A673 (cell line): ENCODE data around the gene ZNF398.
"Not testable (repeated sequence)": the region's sequence is repeated elsewhere in the genome, so short reads cannot be mapped to it uniquely, and the experiment has no call there.

Experiments
- EZH2 ChIP-seq: fragments of 200-600 bp; sonication (generic); IDR thresholded peaks from 2 replicates; pipeline ENCODE4 v1.6.1; 2017; ENCODE audit warnings: borderline replicate concordance, low read depth, mild to moderate bottlenecking, mixed read lengths, antibody characterized with exemption, low read length; ENCODE audit not compliant: poor library complexity, severe bottlenecking
- TF ChIP-seq, protein P1 (sequence below): fragments of 300-800, 200-600 bp; sonication (generic); conservative IDR thresholded peaks from 2 replicates; pipeline ENCODE4 v1.5.1; 2017; ENCODE audit warnings: low read depth, mild to moderate bottlenecking, antibody characterized with exemption, low read length, moderate library complexity, mixed read lengths

DNA sequence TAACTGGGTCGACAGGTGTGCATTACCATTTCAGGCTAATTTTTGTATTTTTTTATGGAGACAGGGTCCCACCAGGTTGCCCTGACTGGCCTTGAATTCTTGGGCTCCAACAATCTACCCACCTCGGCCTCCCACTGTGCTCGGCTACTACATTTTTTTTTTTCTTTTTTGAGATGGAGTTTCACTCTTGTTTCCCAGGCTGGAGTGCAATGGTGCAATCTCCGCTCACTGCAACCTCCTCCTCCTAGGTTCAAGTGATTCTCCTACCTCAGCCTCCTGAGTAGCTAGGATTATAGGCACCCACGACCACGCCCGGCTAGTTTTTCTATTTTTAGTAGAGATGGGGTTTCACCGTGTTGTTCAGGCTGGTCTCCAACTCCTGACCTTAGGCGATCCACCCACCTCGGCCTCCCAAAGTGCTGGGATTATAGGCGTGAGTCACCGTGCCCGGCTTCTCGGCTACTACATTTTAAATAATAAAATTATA, 2.8 kb upstream of the ZNF398 start:
- TF ChIP-seq, protein P1, sequence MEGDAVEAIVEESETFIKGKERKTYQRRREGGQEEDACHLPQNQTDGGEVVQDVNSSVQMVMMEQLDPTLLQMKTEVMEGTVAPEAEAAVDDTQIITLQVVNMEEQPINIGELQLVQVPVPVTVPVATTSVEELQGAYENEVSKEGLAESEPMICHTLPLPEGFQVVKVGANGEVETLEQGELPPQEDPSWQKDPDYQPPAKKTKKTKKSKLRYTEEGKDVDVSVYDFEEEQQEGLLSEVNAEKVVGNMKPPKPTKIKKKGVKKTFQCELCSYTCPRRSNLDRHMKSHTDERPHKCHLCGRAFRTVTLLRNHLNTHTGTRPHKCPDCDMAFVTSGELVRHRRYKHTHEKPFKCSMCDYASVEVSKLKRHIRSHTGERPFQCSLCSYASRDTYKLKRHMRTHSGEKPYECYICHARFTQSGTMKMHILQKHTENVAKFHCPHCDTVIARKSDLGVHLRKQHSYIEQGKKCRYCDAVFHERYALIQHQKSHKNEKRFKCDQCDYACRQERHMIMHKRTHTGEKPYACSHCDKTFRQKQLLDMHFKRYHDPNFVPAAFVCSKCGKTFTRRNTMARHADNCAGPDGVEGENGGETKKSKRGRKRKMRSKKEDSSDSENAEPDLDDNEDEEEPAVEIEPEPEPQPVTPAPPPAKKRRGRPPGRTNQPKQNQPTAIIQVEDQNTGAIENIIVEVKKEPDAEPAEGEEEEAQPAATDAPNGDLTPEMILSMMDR, result not testable (repeated sequence)
- TF ChIP-seq EZH2, result not testable (repeated sequence)
